HG03039 (cell line): ENCODE data around the gene EEF1A2.

ENCODE experiments used
- ATAC-seq: cut with Tn5 transposase; IDR thresholded peaks from one replicate; pipeline ENCODE4 v1.9.1; 2021; ENCODE audit warnings: mild to moderate bottlenecking, moderate library complexity; ENCODE audit not compliant: unreplicated experiment

EEF1A2 gene

GRCh38 chr20:63500902-63501817, 2.3 kb upstream of the EEF1A2 start:
- ATAC-seq, result no peak

- no peak for ATAC-seq
These were observed 1.4 kb upstream of the EEF1A2 start for GRCh38 chr20:63500151-63500901.

GRCh38 chr20:63499338-63499969, 571 bp upstream of the EEF1A2 start:
- no peak for ATAC-seq

GRCh38 chr20:63497946-63498935, 642 bp downstream of the EEF1A2 start:
- ATAC-seq, result no peak

- no peak for ATAC-seq
These were observed 1.5 kb downstream of the EEF1A2 start for GRCh38 chr20:63497138-63497945.

- no peak for ATAC-seq
These were observed 2.2 kb downstream of the EEF1A2 start for GRCh38 chr20:63496596-63497120.

GRCh38 chr20:63495741-63496595, 2.9 kb downstream of the EEF1A2 start:
- ATAC-seq, result no peak

GRCh38 chr20:63495167-63495720, 3.6 kb downstream of the EEF1A2 start:
- no peak for ATAC-seq

GRCh38 chr20:63494420-63495166, 4.3 kb downstream of the EEF1A2 start:
- ATAC-seq, result no peak

GRCh38 chr20:63494084-63494419, 4.8 kb downstream of the EEF1A2 start:
- no peak for ATAC-seq

- ATAC-seq, result no peak
These were observed 5.3 kb downstream of the EEF1A2 start for GRCh38 chr20:63493563-63494020.

- no peak for ATAC-seq
These were observed 5.9 kb downstream of the EEF1A2 start for GRCh38 chr20:63492982-63493381.

- no peak for ATAC-seq
These were observed 6.4 kb downstream of the EEF1A2 start for GRCh38 chr20:63492518-63492917.

- no peak for ATAC-seq
These were observed 7.2 kb downstream of the EEF1A2 start for GRCh38 chr20:63491635-63492230.

GRCh38 chr20:63491078-63491477, 7.8 kb downstream of the EEF1A2 start:
- ATAC-seq, result no peak

GRCh38 chr20:63490416-63490815, 8.5 kb downstream of the EEF1A2 start:
- ATAC-seq, result no peak
